Renal cortex interstitium (tissue), 11 donors: ENCODE data around the gene TUBGCP3. TPM values are rescaled to one million over a fixed set of nuclear protein-coding genes. Genes with fewer than 3 reads are reported as not detected.
A peak's percentile ranks its signal among the peaks of the same experiment; 100 is the strongest.

Experiments used
- DNase-seq, 11 donors: peaks; one replicate each; pipeline ENCODE4 v3.0.0-alpha.2; 2013; ENCODE audit warnings: low read depth in 9 of 11, low spot score in 4 of 11; ENCODE audit errors: extremely low read depth in 1 of 11
- polyA plus RNA-seq, 3 donors: library from polyadenylated mRNA; unstranded; fragments of 120-200 nt; gene quantifications; one replicate each; pipeline ENCODE4 v1.2.1, GENCODE V29; 2013; ENCODE audit not compliant: insufficient read length in 3 of 3

The TUBGCP3 gene
- polyA plus RNA-seq, 3 donors = 30.3 to 37.6 (median 32.4) TPM

- DNase-seq = no peak
Measured at GRCh38 chr13:112450118-112450903, 137.6 kb downstream of the TUBGCP3 start.

GRCh38 chr13:112449545-112449930 is 138.4 kb downstream of the TUBGCP3 start:
- DNase-seq = no peak

- DNase-seq = no peak
Measured at GRCh38 chr13:112448621-112449544, 139.1 kb downstream of the TUBGCP3 start.

GRCh38 chr13:112447761-112448603 is 140.0 kb downstream of the TUBGCP3 start:
- DNase-seq = no peak

GRCh38 chr13:112447306-112447705 is 140.6 kb downstream of the TUBGCP3 start:
- DNase-seq = no peak

GRCh38 chr13:112446867-112447266 is 141.1 kb downstream of the TUBGCP3 start:
- no peak for DNase-seq

GRCh38 chr13:112446347-112446861 is 141.5 kb downstream of the TUBGCP3 start:
- DNase-seq = no peak

GRCh38 chr13:112445411-112446271 is 142.3 kb downstream of the TUBGCP3 start:
- no peak for DNase-seq

- no peak for DNase-seq
Measured at GRCh38 chr13:112444416-112445399, 143.2 kb downstream of the TUBGCP3 start.

- peak; percentile 33 to 65 (median 51) for DNase-seq
Measured at GRCh38 chr13:112443995-112444311, 144.0 kb downstream of the TUBGCP3 start.

- DNase-seq = peak in 4 of 11 donors; percentile 12 to 18 (median 17)
Measured at GRCh38 chr13:112443191-112443994, 144.6 kb downstream of the TUBGCP3 start.

- DNase-seq = peak in 8 of 11 donors; percentile 23 to 55 (median 34)
Measured at GRCh38 chr13:112442483-112443090, 145.4 kb downstream of the TUBGCP3 start.

- DNase-seq = no peak
Measured at GRCh38 chr13:112441779-112442310, 146.1 kb downstream of the TUBGCP3 start.

GRCh38 chr13:112441226-112441625 is 146.7 kb downstream of the TUBGCP3 start:
- DNase-seq = no peak

GRCh38 chr13:112438515-112438914 is 149.4 kb downstream of the TUBGCP3 start:
- no peak for DNase-seq

- DNase-seq = no peak
Measured at GRCh38 chr13:112438094-112438493, 149.9 kb downstream of the TUBGCP3 start.
